ENCODE results near the gene GPATCH2.
"Not testable (repeated sequence)": the region's sequence is repeated elsewhere in the genome, so short reads cannot be mapped to it uniquely, and the experiment has no call there.

The GPATCH2 gene

DNA sequence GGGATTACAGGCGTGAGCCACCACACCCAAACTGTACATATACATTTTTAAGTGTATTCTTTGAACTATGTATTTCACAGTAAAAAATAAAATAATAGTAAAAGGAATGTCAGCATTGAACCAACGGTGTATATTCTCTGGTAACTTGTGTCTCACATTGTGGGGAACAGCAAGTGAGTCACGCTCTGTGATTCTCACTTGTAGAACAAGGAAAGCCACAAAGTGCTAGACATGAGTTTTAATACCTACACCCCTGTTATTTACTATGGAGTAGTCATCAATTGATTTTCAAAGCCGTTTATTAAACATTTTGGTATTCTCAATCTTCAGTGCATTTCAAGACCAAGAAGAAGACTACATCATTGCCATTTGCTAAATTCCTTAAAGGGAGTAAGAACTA lies 197.2 kb downstream of the GPATCH2 start:
- DNase-seq = no peak

- DNase-seq = no peak
Observed at GRCh38 chr1:217432339-217432738, 198.6 kb downstream of the GPATCH2 start.

DNA sequence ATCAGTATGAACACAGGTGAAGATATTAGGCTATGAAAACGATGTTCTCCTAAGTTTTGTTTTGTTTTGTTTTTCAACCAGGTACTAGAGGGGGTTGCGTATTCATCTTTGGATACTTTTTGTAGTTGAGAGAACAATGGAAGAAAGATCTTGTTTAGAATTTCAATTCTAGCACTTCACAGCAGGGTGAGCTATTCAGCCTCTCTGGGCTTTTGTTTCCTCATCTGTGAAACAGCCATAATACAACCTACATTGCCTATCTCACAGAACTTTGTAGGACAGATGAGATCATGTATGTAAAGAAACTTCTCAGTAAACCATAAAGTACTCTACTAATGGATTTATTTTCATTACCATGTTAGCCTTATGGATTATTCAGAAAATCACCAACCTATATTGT lies 199.5 kb downstream of the GPATCH2 start:
- no peak for DNase-seq

DNA sequence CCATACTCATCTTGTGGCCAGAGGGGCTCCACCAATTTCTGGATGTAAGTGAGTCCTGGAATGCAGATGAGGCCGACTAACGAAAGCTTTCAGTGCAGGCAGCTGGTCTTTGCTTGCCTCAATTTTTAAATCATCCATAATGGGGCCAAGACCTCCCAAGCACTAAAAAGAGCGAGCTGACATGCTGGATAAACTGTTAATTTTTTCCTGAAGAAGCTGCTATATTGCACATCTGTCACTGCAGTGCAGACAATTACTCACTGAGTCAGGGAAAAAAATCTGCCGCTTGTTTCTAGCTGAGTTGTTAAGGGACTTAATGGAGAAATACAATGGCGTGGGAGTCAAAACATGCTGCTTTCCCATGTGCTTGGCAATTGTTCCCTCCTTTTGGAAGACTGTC lies 205.5 kb downstream of the GPATCH2 start:
- no peak for DNase-seq

DNA sequence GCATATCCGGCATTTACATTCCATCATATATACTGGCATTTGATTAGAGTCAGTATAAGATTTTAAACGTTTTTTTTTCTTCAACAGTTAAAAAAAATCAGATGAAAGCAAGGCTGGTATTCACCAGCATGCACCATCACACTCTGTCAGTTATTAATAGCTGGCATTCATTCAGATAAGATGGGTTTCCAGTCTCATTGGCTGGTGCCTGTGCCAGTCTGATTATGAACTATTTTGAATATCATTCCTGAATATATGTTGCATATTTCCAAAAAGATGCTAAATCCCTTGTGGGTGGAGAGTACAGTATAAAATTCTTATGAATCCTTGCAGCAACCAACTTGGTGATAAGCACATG lies 211.7 kb downstream of the GPATCH2 start:
- no peak for DNase-seq

DNA sequence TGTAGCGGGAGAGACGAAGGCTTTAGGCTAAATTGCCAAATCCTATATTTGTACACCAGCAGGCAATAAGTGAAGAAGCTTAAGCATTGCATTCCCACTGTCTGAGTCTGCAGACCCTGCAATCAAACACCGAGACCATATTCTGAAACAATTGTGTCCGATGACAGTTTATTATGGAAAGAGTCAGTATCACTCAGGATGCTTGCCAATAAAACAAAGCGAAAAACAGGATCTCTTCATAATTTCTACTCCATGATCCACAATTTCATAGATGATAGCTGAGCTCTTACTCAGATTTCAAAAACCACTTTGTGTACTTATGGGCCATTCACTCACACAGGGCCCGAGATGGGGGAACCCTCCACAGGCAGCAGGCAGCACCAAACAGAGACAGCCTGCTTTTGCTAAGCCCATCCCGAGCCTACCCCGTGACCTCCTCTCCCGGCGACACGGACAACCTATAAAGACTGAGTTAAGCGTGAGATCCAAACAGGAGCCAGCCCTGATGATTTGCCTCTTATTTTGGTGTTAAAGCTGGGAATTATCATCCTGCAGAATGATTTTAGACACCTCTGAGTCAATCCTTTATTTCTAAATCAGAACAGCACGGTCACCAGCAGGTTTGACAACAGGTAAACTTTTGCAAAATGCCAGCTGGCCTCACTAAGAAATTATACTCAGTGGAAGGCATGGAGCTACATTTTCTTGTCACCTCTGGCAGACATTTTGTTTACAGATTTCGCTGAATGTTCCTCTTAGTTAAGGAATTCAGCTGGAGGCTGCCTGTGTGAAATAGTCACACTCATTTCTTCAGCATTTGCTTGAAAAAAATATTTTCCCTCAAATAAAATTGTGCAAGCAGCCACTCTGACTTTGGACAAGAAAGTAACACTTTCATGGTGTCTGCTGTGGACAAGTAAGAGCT lies 212.4 kb downstream of the GPATCH2 start:
- DNase-seq = no peak

DNA sequence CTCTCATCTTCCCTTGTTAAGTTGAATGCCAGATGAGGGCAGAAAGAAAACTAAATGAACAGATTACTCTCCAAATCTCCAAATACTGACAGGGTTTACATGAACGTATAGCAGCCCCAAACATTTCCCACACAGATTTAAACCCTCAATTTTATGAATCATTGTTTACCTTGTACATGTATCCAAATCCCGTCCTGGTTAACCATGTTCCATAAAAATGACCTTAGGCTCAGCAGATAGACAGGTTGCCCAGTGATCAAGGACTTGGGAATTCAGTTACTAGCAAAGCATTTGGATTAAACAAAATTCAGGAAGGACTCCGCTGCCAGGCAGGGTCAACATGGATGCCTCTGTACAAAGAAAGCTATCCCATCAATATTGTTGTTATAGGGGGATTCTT lies 213.5 kb downstream of the GPATCH2 start:
- DNase-seq = no peak

GRCh38 chr1:217407534-217408001 lies 223.3 kb downstream of the GPATCH2 start:
- DNase-seq = no peak

DNA sequence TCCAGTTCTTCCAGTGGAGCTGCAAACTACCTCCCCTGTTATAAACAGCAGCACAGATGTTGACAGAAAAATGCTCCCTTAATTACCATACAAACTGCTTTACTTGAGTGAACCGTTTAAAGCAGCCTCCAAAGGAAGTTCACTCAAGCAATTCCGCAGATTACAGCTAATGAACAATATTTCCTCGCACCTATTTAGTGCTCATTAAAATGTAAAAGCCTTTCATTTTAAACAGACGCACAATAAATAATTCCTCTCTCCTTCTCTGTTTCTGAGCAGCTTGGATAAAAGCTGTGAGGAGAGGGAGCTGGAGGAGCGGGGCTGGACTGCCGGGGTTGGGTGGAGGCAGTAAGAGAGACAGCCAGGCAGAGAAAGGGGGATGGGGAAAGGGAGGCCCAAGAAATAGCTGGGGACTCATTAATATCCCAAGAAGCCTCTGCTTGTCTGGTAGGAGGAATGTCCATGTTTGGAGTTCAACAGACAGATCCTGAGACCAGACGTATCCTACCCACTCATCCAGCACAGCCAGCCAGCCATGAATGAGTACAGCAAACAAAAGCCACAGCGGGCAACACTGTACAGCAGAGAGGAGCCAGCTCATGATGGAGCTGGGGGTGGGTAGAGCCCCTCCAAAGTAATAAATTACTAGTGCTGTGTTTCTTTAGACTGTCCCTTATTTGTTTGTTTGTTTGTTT lies 227.7 kb downstream of the GPATCH2 start:
- DNase-seq = no peak

- no peak for DNase-seq
Observed at GRCh38 chr1:217402301-217402700, 228.6 kb downstream of the GPATCH2 start.

DNA sequence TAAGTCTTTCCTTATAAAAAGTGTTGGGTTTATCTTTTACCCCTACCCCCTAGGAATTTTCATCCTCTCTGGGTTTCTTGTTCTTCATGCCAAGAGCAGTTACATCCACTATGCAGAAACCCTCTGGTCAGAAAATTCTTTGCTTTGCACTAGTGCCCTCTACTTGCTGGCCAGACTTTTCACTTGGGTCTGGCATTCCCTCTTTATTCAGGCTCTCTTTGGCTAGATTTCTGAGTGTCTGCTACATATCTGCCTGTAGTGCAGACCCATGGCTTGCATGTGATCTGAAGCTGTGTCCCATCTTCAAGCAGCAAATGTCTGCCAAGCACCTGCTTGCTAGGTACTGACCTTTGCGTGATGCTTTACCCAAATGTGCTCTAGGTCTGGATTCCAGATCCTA lies 237.0 kb downstream of the GPATCH2 start:
- DNase-seq = no peak

GRCh38 chr1:217392441-217392840 lies 238.4 kb downstream of the GPATCH2 start:
- no peak for DNase-seq

GRCh38 chr1:217389895-217390294 lies 241.0 kb downstream of the GPATCH2 start:
- no peak for DNase-seq

DNA sequence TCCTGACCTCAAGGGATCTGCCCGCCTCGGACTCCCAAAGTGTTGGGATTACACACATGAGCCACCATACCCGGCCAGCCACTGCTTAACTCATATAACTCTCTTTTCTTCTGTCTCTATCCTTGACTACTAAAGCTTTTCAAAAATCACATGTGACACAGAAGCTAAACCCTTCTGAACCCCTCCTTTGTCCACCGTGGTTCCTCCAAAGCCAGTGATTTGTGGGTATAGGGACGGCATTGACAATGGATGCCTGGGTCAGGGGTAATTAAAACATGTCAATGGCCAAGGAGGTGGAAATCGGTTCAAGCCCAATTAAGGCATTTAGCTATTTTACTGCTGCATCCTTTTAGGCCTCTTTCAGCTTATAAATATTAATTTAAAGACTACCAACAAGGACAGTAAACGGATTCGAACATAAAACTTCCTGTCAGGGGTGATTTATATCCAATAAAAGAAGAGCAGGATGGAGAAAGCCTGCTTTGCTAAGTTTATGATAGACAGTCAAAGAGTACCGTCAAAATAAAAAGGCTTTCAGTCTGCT lies 242.3 kb downstream of the GPATCH2 start:
- no peak for DNase-seq

GRCh38 chr1:217381773-217382172 lies 249.1 kb downstream of the GPATCH2 start:
- DNase-seq = not testable (repeated sequence)

- DNase-seq = not testable (repeated sequence)
Observed at GRCh38 chr1:217379804-217380203, 251.1 kb downstream of the GPATCH2 start.

DNA sequence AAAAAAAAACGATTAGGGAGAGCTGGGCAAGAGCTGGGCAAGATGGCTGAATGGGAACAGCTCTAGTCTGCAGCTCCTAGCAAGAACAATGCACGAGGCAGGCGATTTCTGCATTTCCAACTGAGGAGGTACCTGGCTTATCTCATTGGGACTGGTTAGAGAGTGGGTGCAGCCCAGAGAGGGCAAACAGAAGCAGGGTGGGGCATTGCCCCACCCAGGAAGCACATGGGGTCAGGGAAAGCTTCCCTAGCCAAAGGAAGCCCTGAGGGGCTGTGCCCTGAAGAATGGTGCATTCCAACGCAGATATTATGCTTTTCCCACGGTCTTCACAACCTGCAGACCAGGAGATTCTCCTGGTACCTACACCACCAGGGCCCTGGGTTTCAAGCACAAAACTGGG lies 251.6 kb downstream of the GPATCH2 start:
- no peak for DNase-seq

Data from activated CD4-positive, alpha-beta T cell treated with anti-CD3 and anti-CD28 coated beads for 1 hour (primary cell).